NCI-H1048 (cell line): ENCODE results near the gene KMT2B.
"Not testable (repeated sequence)": the region's sequence is repeated elsewhere in the genome, so short reads cannot be mapped to it uniquely, and the experiment has no call there.

Experiments
- DNase-seq: peaks from one replicate; lab custom pipeline; 2025; lab: John Stamatoyannopoulos, UW

The KMT2B gene

GRCh38 chr19:35717665-35718344 lies at the start of gene KMT2B:
Gene KMT2B (plus strand): TSS chr19:35718003. CDS start chr19:35718019, 16 bp downstream.
- peak; percentile 93 for DNase-seq

- no peak for DNase-seq
Observed at GRCh38 chr19:35669566-35669965, 48.2 kb upstream of the KMT2B start.

GRCh38 chr19:35669974-35670373 lies 47.8 kb upstream of the KMT2B start:
- no peak for DNase-seq

GRCh38 chr19:35670686-35671085 lies 47.1 kb upstream of the KMT2B start:
- no peak for DNase-seq

- DNase-seq = no peak
Observed at GRCh38 chr19:35671818-35672217, 46.0 kb upstream of the KMT2B start.

- no peak for DNase-seq
Observed at GRCh38 chr19:35673121-35673804, 44.5 kb upstream of the KMT2B start.

- no peak for DNase-seq
Observed at GRCh38 chr19:35675589-35676140, 42.1 kb upstream of the KMT2B start.

GRCh38 chr19:35689836-35690235 lies 28.0 kb upstream of the KMT2B start:
- no peak for DNase-seq

- not testable (repeated sequence) for DNase-seq
Observed at GRCh38 chr19:35691106-35691505, 26.7 kb upstream of the KMT2B start.

GRCh38 chr19:35692010-35692409 lies 25.8 kb upstream of the KMT2B start:
- no peak for DNase-seq

GRCh38 chr19:35693422-35693821 lies 24.4 kb upstream of the KMT2B start:
- DNase-seq = no peak

- DNase-seq = peak; percentile 43
Observed at GRCh38 chr19:35693835-35694599, 23.8 kb upstream of the KMT2B start.

GRCh38 chr19:35695895-35696422 lies 21.8 kb upstream of the KMT2B start:
- no peak for DNase-seq

- DNase-seq = no peak
Observed at GRCh38 chr19:35696835-35697234, 21.0 kb upstream of the KMT2B start.

GRCh38 chr19:35702223-35703012 lies 15.4 kb upstream of the KMT2B start:
- peak; percentile 79 for DNase-seq

GRCh38 chr19:35703343-35703742 lies 14.5 kb upstream of the KMT2B start:
- no peak for DNase-seq

- DNase-seq = peak; percentile 79
Observed at GRCh38 chr19:35704218-35704617, 13.6 kb upstream of the KMT2B start, which contains the start of gene ZBTB32. Gene ZBTB32 (plus strand): TSS chr19:35704558. CDS start chr19:35714627, 10,069 bp downstream.

- DNase-seq = no peak
Observed at GRCh38 chr19:35708391-35708790, 9.4 kb upstream of the KMT2B start.

- no peak for DNase-seq
Observed at GRCh38 chr19:35710784-35711723, 6.7 kb upstream of the KMT2B start.
